Measurements from ENCODE around the gene SLC6A16. TPM values are rescaled to one million over a fixed set of nuclear protein-coding genes. Genes with fewer than 3 reads are reported as not detected.

The SLC6A16 gene
- total RNA-seq, 6 experiments from 2014 or later, result 0.26 to 0.53 (median 0.40) TPM; not detected in 1

DNA sequence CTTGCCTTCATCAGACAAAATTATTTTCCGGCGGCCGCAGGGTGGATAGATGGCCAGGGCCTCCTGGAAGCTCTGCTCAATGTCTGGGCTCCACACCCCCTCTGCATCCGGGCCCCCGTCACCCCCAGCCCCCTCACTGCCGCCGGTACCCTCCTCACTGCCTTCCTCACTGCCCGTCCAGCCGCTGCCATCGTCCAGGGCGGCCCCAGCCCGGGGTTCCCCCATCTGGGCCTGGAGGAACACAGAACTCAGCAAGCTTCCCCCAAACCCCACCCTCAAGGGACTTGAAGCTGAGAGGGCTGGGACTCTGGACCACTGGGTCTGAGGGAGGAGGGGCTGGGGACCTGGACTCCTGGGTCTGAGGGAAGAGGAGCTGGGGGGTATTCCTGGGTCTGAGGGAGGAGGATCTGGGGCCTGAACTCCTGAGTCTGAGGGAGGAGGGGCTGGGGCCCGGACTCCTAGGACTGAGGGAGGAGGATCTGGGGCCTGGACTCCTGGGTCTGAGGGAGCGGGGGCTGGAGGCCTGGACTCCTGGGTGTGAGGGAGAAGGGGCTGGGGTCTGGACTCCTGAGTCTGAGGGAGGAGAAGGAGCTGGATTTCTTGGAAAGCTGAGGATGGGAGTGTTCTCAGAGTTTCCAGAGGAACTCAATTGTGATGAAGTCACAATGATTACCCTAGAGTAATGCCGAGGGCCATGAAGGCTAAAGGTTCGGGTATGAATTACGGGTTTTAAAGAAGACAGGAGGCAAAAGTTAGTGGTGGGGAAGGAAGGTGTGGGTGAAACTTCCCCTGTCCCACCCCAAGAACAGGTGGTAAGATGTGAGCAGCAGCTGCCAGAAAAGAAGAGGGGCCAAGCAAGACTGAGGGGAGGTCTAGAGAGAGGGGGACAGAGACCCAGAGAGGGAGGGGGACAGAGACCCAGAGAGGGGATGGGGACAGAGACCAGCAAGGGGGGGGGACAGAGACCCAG, 35.1 kb upstream of the SLC6A16 start:
- no peak overlapping the region; the same call in 1 of the 2 replicates for H3K4me3 Mint-ChIP-seq
- H3K36me3 Mint-ChIP-seq (ENCODE audit: low read depth), result peaks cover 11% of the 10 kb centered on the region; the same call in 1 of the 2 replicates
- peaks cover 35% of the 10 kb centered on the region for H3K4me1 Mint-ChIP-seq (ENCODE audit: low read depth)
- TF ChIP-seq, protein P1, sequence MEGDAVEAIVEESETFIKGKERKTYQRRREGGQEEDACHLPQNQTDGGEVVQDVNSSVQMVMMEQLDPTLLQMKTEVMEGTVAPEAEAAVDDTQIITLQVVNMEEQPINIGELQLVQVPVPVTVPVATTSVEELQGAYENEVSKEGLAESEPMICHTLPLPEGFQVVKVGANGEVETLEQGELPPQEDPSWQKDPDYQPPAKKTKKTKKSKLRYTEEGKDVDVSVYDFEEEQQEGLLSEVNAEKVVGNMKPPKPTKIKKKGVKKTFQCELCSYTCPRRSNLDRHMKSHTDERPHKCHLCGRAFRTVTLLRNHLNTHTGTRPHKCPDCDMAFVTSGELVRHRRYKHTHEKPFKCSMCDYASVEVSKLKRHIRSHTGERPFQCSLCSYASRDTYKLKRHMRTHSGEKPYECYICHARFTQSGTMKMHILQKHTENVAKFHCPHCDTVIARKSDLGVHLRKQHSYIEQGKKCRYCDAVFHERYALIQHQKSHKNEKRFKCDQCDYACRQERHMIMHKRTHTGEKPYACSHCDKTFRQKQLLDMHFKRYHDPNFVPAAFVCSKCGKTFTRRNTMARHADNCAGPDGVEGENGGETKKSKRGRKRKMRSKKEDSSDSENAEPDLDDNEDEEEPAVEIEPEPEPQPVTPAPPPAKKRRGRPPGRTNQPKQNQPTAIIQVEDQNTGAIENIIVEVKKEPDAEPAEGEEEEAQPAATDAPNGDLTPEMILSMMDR (IDR thresholded peaks at IDR 0.05), result no peak
- H3K27ac Mint-ChIP-seq, result no peak overlapping the region; the same call in none of the 2 replicates
- H3K9me3 Mint-ChIP-seq, result no peaks in the 10 kb centered on the region
- H3K27me3 Mint-ChIP-seq (ENCODE audit: insufficient read depth), result peaks cover 6% of the 10 kb centered on the region
- no peak for DNase-seq

DNA sequence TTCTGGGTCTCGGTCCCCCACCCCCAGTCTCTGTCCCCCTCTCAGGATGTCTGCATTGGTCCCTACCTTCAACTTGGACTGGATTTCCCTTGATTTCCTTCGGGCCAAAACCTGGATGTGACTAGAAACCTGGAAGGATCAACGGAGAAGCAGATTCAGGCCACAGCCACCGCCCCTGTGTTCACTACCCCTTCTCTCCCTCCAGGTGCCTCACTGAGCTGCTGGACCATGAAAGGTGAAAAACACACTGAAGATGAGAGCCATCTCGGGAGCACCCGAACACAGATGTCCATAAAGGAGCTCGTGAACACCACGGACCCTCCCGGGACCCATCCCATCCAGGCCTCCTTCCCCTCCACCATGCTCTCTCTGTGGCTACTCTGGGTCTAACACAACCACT, 32.2 kb upstream of the SLC6A16 start:
- Mint-ChIP-seq H3K27me3 (ENCODE audit: insufficient read depth) (no peaks in the 10 kb centered on the region), H3K4me1 (ENCODE audit: low read depth) (peaks cover 35% of the 10 kb centered on the region), H3K4me3 (no peak overlapping the region), H3K27ac (no peak overlapping the region; the same call in 1 of the 2 replicates), H3K36me3 (ENCODE audit: low read depth) (peaks cover 15% of the 10 kb centered on the region), H3K9me3 (no peaks in the 10 kb centered on the region)
- TF ChIP-seq, protein P1 (IDR thresholded peaks at IDR 0.05), result no peak
- no peak for DNase-seq

- Mint-ChIP-seq H3K27ac (peak overlapping the region; percentile 82), H3K27me3 (ENCODE audit: insufficient read depth) (no peaks in the 10 kb centered on the region), H3K36me3 (ENCODE audit: low read depth) (peaks cover 15% of the 10 kb centered on the region), H3K4me3 (peak overlapping the region; percentile 53; the same call in 1 of the 2 replicates), H3K9me3 (no peaks in the 10 kb centered on the region), H3K4me1 (ENCODE audit: low read depth) (peaks cover 31% of the 10 kb centered on the region)
- TF ChIP-seq, protein P1 (IDR thresholded peaks at IDR 0.05), result no peak
- no peak for DNase-seq
These were observed 31.4 kb upstream of the SLC6A16 start for GRCh38 chr19:49356382-49356781.

DNA sequence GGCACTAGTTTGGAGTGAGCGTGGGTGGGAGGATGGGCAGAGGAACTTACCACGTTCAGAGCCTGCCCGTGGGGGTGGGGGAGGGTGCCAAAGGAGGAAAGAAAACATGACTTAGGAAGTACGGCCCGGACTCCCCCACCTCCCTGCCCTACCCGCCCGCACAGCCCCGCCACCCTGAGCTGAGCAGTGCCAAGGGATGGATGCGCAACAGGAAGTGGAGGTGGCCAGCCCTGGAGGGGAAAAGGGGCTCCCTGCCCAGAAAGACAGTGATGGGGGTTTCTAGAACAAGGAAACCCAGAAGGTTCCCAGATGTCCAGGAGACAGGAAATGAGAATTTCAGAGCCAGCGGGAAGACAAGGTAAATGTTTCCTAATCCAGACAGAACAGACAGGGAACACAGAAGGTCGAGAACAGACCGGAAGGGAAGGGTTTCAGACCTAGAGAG, 30.9 kb upstream of the SLC6A16 start:
- Mint-ChIP-seq H3K4me1 (ENCODE audit: low read depth) (peaks cover 26% of the 10 kb centered on the region), H3K27me3 (ENCODE audit: insufficient read depth) (no peaks in the 10 kb centered on the region), H3K36me3 (ENCODE audit: low read depth) (peaks cover 15% of the 10 kb centered on the region), H3K9me3 (no peaks in the 10 kb centered on the region), H3K4me3 (peak overlapping the region; percentile 53; the same call in 1 of the 2 replicates), H3K27ac (peak overlapping the region; percentile 82)
- TF ChIP-seq, protein P1 (IDR thresholded peaks at IDR 0.05), result no peak
- DNase-seq, result no peak

DNA sequence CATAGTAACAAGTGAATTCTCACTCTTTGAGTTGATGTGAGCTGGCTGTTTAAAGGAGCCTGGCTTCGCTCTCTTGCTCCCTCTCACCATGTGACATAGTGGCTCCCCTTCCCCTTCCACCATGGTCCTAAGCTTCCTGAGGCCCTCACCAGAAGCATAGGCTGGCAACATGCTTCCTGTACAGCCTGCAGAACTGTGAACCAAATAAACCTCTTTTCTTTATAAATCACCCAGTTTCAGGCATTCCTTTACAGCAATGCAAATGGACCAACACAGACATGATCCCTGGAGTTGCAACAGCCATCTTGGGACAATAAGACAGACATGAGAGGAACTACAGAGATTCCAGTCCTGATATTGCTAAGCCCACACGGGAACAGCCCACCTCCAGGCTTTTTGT, 24.6 kb upstream of the SLC6A16 start:
- H3K36me3 Mint-ChIP-seq (ENCODE audit: low read depth), result peaks cover 31% of the 10 kb centered on the region
- H3K27ac Mint-ChIP-seq, result no peak overlapping the region
- DNase-seq, result no peak
- no peaks in the 10 kb centered on the region for H3K4me1 Mint-ChIP-seq (ENCODE audit: low read depth)
- H3K27me3 Mint-ChIP-seq (ENCODE audit: insufficient read depth), result no peaks in the 10 kb centered on the region
- TF ChIP-seq, protein P1 (IDR thresholded peaks at IDR 0.05), result no peak
- no peaks in the 10 kb centered on the region for H3K9me3 Mint-ChIP-seq
- H3K4me3 Mint-ChIP-seq, result no peak overlapping the region
